K562 (cell line): ENCODE results near the gene PPFIBP2. TPM values are rescaled to one million over a fixed set of nuclear protein-coding genes. Genes with fewer than 3 reads are reported as not detected.

Experiments used
- CBFA2T2 ChIP-seq: fragments of 450-650 bp; conservative IDR thresholded peaks from 2 replicates; pipeline ENCODE4 v1.6.1; 2017; ENCODE audit warnings: mild to moderate bottlenecking
- CHCHD3 ChIP-seq: fragments of 250-450 bp; sonication (Bioruptor Pico); IDR thresholded peaks from 2 replicates; pipeline ENCODE4 v2.1.2; 2022; ENCODE audit warnings: mild to moderate bottlenecking
- DPF2 ChIP-seq: fragments of 450-650 bp; IDR thresholded peaks from 2 replicates; pipeline ENCODE4 v1.6.1; 2016
- ELF4 ChIP-seq: fragments of 450-650 bp; formaldehyde crosslinking; IDR thresholded peaks from 2 replicates; pipeline ENCODE4 v1.4.0; 2022; ENCODE audit warnings: missing genetic modification characterization
- EWSR1 ChIP-seq: fragments of 450-650 bp; IDR thresholded peaks from 2 replicates; pipeline ENCODE4 v1.6.1; 2018; ENCODE audit warnings: borderline replicate concordance, mild to moderate bottlenecking, low read depth, moderate library complexity; ENCODE audit not compliant: partially characterized antibody
- KDM4B ChIP-seq, 2 experiments: fragments of 450-650 bp in 1 of 2; sonication (generic) in 1 of 2; IDR thresholded peaks; 2 replicates each; pipeline ENCODE4 v1.6.1; 2016 to 2017; ENCODE audit warnings: borderline replicate concordance in 2 of 2, antibody characterized with exemption in 1 of 2, low read depth in 1 of 2, mild to moderate bottlenecking in 1 of 2
- MCM2 ChIP-seq: fragments of 450-650 bp; IDR thresholded peaks from 2 replicates; pipeline ENCODE4 v1.6.1; 2017; ENCODE audit warnings: low read depth, mild to moderate bottlenecking
- SOX6 ChIP-seq: fragments of 450-650 bp; IDR thresholded peaks from 2 replicates; pipeline ENCODE4 v1.6.1; 2014; ENCODE audit warnings: mild to moderate bottlenecking
- SRSF3 ChIP-seq: fragments of 200-400 bp; formaldehyde crosslinking; IDR thresholded peaks from 2 replicates; pipeline ENCODE4 v1.6.1; 2016; ENCODE audit warnings: mild to moderate bottlenecking, low read length, moderate library complexity; ENCODE audit not compliant: insufficient read depth
- ZNF124 ChIP-seq: sonication (generic); formaldehyde crosslinking; IDR thresholded peaks from 2 replicates; pipeline ENCODE4 v1.8.1; 2022; ENCODE audit warnings: missing genetic modification reagents
- ZNF436 ChIP-seq: fragments of 250-450, 450-650 bp; sonication (Bioruptor Pico); formaldehyde crosslinking; IDR thresholded peaks from 2 replicates; pipeline ENCODE4 v1.7.0; 2020; ENCODE audit warnings: mild to moderate bottlenecking
- ZNF707 ChIP-seq: fragments of 250-450 bp; sonication (Bioruptor Pico); conservative IDR thresholded peaks from 2 replicates; pipeline ENCODE4 v1.8.0; 2022; ENCODE audit warnings: inconsistent platforms, mild to moderate bottlenecking, moderate library complexity
- polyA plus RNA-seq, 8 experiments: library from polyadenylated mRNA; depleted of rRNA in 4 of 8; stranded (reverse) in 5 of 8; unstranded in 3 of 8; fragments of >200 nt; fragmentation: Nextera tagmentation in 2 of 8; fragmentation: Illumina TruSeq in 1 of 8; extraction: Ambion mirVana in 2 of 8; extraction: Trizol in 1 of 8; gene quantifications; 2 replicates each; pipeline versions ENCODE4 v1.2.1 to v1.2.3, GENCODE V29; 2011 to 2014; ENCODE audit warnings: inconsistent platforms in 1 of 8, missing spikeins in 1 of 8
- total RNA-seq, 7 experiments: library from RNA; depleted of rRNA in 6 of 7; stranded (reverse); fragments of >200 nt in 6 of 7; fragmentation: Illumina TruSeq in 2 of 7; extraction: Trizol in 2 of 7; gene quantifications; 2 replicates each; pipeline versions ENCODE4 v1.2.1 to v1.2.3, GENCODE V29; 2011 to 2021; ENCODE audit warnings: low replicate concordance in 1 of 7
- TF ChIP-seq, protein P1 (sequence below): fragments of 450-650 bp; formaldehyde crosslinking; IDR thresholded peaks from 2 replicates; pipeline ENCODE4 v1.4.0; 2020; ENCODE audit warnings: mild to moderate bottlenecking, moderate library complexity
- TF ChIP-seq, protein P2 (sequence below): sonication (generic); formaldehyde crosslinking; IDR thresholded peaks from 2 replicates; pipeline ENCODE4 v1.8.0; 2022; ENCODE audit warnings: missing genetic modification reagents, mild to moderate bottlenecking, borderline replicate concordance
- TF ChIP-seq, protein P3 (sequence below): fragments of 450-650 bp; IDR thresholded peaks from 2 replicates; pipeline ENCODE4 v1.6.1; 2018; ENCODE audit warnings: mild to moderate bottlenecking, low read depth; ENCODE audit not compliant: partially characterized antibody
- TF ChIP-seq, protein P4 (sequence below): fragments of 450-650 bp; formaldehyde crosslinking; IDR thresholded peaks from 2 replicates; pipeline ENCODE4 v1.4.0; 2022; ENCODE audit warnings: missing genetic modification characterization
- TF ChIP-seq, protein P5 (sequence below): fragments of 250-450 bp; sonication (Bioruptor Pico); IDR thresholded peaks from 2 replicates; pipeline ENCODE4 v1.8.0; 2022; ENCODE audit warnings: inconsistent platforms
- TF ChIP-seq, protein P6 (sequence below): fragments of 450-650 bp; formaldehyde crosslinking; conservative IDR thresholded peaks from 2 replicates; pipeline ENCODE4 v1.4.0; 2022; ENCODE audit warnings: mild to moderate bottlenecking, missing genetic modification characterization

PPFIBP2 gene
- total and polyA plus RNA-seq, 9 of the 15 experiments (the other 6 are each of a cell fraction or from before 2014, with no cell fraction given), result 0.18 to 3.4 (median 1.2) TPM

DNA sequence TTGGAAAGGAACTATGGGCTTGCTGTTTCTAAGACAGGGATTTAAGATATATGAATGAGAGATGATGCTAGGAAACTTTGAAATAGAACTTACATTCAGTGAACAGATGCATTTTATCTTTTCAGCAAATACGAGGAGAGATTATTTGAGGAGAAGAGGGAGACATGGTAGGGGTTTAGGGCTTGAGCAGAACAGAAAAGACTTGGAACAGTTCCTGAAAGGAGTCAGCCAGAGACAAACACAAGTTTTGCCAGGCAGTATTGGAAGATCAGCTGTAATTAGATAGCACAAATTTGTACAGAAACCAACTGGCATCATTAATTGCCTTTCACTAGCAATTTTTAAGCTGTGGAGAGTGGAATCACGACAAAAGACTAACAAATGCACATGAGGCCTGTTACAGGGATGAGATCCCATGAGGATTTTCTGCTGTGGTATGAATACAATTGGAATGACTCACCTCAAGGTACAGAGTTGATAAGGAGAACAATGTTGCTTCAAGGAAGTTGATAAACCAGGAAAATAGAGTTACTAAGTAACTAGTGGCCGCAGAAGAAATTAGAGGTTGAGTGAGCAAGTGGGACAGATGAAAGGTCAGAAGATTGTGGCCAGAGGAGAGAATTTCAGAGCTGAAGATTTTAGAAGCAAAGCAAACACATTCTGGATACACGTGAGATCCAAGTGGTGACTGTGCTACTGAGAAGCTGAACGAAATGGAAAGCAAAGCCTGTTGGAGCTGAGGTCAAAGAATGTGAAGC is 91.6 kb downstream of the PPFIBP2 start (continued):
- TF ChIP-seq SOX6 (peak; percentile 98), EWSR1 (no peak), ZNF707 (CRISPR knock-in tag) (no peak), ELF4 (CRISPR knock-in tag) (no peak), SRSF3 (no peak), MCM2 (no peak), CBFA2T2 (0 out of 2 replicates have a peak, but pooled peaks have one; percentile 39), CHCHD3 (no peak), DPF2 (0 out of 2 replicates have a peak, but pooled peaks have one; percentile 22), ZNF124 (no peak), KDM4B (IDR thresholded peaks at IDR 0.05; ENCODE audit: borderline replicate concordance in 2 of 2, low read depth in 1 of 2) (no peak), ZNF436 (CRISPR knock-in tag) (no peak)
- TF ChIP-seq, protein P1, sequence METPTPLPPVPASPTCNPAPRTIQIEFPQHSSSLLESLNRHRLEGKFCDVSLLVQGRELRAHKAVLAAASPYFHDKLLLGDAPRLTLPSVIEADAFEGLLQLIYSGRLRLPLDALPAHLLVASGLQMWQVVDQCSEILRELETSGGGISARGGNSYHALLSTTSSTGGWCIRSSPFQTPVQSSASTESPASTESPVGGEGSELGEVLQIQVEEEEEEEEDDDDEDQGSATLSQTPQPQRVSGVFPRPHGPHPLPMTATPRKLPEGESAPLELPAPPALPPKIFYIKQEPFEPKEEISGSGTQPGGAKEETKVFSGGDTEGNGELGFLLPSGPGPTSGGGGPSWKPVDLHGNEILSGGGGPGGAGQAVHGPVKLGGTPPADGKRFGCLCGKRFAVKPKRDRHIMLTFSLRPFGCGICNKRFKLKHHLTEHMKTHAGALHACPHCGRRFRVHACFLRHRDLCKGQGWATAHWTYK (CRISPR knock-in tag), result no peak
- TF ChIP-seq, protein P2, sequence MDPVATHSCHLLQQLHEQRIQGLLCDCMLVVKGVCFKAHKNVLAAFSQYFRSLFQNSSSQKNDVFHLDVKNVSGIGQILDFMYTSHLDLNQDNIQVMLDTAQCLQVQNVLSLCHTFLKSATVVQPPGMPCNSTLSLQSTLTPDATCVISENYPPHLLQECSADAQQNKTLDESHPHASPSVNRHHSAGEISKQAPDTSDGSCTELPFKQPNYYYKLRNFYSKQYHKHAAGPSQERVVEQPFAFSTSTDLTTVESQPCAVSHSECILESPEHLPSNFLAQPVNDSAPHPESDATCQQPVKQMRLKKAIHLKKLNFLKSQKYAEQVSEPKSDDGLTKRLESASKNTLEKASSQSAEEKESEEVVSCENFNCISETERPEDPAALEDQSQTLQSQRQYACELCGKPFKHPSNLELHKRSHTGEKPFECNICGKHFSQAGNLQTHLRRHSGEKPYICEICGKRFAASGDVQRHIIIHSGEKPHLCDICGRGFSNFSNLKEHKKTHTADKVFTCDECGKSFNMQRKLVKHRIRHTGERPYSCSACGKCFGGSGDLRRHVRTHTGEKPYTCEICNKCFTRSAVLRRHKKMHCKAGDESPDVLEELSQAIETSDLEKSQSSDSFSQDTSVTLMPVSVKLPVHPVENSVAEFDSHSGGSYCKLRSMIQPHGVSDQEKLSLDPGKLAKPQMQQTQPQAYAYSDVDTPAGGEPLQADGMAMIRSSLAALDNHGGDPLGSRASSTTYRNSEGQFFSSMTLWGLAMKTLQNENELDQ (CRISPR knock-in tag), result no peak
- TF ChIP-seq, protein P3, sequence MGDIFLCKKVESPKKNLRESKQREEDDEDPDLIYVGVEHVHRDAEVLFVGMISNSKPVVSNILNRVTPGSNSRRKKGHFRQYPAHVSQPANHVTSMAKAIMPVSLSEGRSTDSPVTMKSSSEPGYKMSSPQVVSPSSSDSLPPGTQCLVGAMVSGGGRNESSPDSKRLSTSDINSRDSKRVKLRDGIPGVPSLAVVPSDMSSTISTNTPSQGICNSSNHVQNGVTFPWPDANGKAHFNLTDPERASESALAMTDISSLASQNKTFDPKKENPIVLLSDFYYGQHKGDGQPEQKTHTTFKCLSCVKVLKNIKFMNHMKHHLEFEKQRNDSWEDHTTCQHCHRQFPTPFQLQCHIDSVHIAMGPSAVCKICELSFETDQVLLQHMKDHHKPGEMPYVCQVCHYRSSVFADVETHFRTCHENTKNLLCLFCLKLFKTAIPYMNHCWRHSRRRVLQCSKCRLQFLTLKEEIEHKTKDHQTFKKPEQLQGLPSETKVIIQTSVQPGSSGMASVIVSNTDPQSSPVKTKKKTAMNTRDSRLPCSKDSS, result no peak
- TF ChIP-seq, protein P4, sequence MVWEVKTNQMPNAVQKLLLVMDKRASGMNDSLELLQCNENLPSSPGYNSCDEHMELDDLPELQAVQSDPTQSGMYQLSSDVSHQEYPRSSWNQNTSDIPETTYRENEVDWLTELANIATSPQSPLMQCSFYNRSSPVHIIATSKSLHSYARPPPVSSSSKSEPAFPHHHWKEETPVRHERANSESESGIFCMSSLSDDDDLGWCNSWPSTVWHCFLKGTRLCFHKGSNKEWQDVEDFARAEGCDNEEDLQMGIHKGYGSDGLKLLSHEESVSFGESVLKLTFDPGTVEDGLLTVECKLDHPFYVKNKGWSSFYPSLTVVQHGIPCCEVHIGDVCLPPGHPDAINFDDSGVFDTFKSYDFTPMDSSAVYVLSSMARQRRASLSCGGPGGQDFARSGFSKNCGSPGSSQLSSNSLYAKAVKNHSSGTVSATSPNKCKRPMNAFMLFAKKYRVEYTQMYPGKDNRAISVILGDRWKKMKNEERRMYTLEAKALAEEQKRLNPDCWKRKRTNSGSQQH (CRISPR knock-in tag), result no peak
- TF ChIP-seq, protein P5, sequence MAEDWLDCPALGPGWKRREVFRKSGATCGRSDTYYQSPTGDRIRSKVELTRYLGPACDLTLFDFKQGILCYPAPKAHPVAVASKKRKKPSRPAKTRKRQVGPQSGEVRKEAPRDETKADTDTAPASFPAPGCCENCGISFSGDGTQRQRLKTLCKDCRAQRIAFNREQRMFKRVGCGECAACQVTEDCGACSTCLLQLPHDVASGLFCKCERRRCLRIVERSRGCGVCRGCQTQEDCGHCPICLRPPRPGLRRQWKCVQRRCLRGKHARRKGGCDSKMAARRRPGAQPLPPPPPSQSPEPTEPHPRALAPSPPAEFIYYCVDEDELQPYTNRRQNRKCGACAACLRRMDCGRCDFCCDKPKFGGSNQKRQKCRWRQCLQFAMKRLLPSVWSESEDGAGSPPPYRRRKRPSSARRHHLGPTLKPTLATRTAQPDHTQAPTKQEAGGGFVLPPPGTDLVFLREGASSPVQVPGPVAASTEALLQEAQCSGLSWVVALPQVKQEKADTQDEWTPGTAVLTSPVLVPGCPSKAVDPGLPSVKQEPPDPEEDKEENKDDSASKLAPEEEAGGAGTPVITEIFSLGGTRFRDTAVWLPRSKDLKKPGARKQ, result no peak
- TF ChIP-seq, protein P6, sequence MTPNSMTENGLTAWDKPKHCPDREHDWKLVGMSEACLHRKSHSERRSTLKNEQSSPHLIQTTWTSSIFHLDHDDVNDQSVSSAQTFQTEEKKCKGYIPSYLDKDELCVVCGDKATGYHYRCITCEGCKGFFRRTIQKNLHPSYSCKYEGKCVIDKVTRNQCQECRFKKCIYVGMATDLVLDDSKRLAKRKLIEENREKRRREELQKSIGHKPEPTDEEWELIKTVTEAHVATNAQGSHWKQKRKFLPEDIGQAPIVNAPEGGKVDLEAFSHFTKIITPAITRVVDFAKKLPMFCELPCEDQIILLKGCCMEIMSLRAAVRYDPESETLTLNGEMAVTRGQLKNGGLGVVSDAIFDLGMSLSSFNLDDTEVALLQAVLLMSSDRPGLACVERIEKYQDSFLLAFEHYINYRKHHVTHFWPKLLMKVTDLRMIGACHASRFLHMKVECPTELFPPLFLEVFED (CRISPR knock-in tag), result no peak
